T-helper 1 cell (primary cell): ENCODE data around the gene ZC3H8.

ENCODE experiments used
- DNase-seq, 5 donors: peaks; one replicate each; pipeline ENCODE4 v3.0.0-alpha.2; 2012 to 2020

The ZC3H8 gene

DNA sequence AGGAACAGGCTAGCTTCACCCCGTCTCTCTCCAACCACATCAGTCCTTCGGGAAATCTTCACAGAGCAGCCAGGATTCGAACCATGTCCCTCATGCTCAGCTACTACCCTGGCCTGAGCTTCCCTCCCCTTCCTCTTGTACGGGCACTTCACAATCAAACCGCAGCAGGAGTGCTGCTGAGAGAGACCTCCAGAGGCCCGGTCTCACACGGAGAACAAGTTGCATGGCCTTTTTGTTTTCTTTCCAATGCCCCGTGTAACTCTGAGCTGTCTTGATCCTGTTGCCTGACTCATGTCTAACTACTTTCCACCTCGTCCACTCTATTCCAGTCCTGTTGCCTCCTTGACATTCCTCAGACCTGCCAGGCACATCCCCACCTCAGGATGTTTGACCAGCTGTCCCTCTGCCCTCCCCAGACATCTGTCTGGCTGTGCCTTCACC is 91.3 kb downstream of the ZC3H8 start:
- no peak for DNase-seq

GRCh38 chr2:112162956-112163355 is 91.9 kb downstream of the ZC3H8 start:
- no peak for DNase-seq

DNA sequence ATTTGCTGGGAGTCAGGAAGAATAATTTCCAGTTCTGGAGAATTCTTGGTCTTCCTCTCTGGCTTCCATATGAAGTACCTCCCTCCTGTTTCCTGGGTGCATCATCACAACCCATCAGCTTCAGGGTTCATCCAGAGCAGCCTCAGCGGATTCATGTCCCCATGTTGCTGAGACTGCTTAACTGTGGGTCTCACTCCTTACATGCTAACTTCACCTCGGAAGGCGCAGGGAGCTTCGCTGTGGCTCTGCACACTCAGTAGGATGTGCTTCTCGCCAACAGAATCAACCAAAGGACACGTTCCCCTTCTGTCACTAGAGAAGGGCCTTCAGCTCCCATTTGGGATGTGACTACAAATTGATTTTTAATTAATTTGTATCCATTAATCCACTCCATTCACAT is 92.5 kb downstream of the ZC3H8 start:
- DNase-seq, result no peak
